K562 (cell line): ENCODE measurements around the gene RRAS. TPM values are rescaled to one million over a fixed set of nuclear protein-coding genes. Genes with fewer than 3 reads are reported as not detected.
A peak's percentile ranks its signal among the peaks of the same experiment; 100 is the strongest.

ENCODE experiments used
- ATAC-seq: fragments of 200-7000 bp; cut with Tn5 transposase; 3 replicates; pipeline ENCODE4 v1.9.1; 2020; ENCODE audit warnings: moderate library complexity
- BruUV-seq: library from RNA; stranded (reverse); fragments of 400-500 nt; replicated peaks from 2 replicates; lab custom pipeline; 2021; lab: Mats Ljungman, UMichigan
- CTCF ChIA-PET: fragments of 300-600 bp; formaldehyde crosslinking; extraction: SDS; loops from one replicate; lab custom pipeline; 2021; ENCODE audit warnings: low intra/inter-chr PET ratio; lab: Yijun Ruan, JAX
- POLR2A ChIA-PET: fragments of 300-600, 350-650 bp; sonication (Branson Sonifier 250); formaldehyde crosslinking; extraction: SDS; loops from one replicate; lab custom pipeline; 2021; ENCODE audit warnings: antibody characterized with exemption, inconsistent platforms; lab: Yijun Ruan, JAX
- DNase-seq, 4 experiments: peaks; one replicate each; pipeline versions ENCODE4 v3.0.0 to v3.0.0-alpha.2; 2011 to 2018; ENCODE audit warnings: low spot score in 3 of 4, mixed read lengths in 3 of 4; ENCODE audit errors: extremely low read depth in 1 of 4
- FAIRE-seq: peaks from 2 replicates; lab custom pipeline; 2011; peaks lifted over from hg19 to GRCh38; lab: Jason Lieb, UNC
- H2AFZ ChIP-seq: 2 replicates; pipeline ENCODE4 v1.6.0; 2011; ENCODE audit warnings: low read depth, low read length, control low read depth, inconsistent platforms
- H3K27ac ChIP-seq: fragments of 200-600 bp; 3 replicates; pipeline ENCODE4 v1.8.0; 2011; ENCODE audit warnings: low read depth, mild to moderate bottlenecking, control low read depth, inconsistent platforms, low read length, moderate library complexity, mixed read lengths; ENCODE audit errors: extremely low read depth
- H3K27me3 ChIP-seq, 2 experiments: fragments of 300-600 bp in 1 of 2; 2 replicates in 1 of 2; 3 replicates in 1 of 2; pipeline versions ENCODE4 v1.6.0 to v1.8.0; 2011; ENCODE audit warnings: inconsistent platforms in 2 of 2, low read length in 2 of 2, mild to moderate bottlenecking in 1 of 2, mixed read lengths in 1 of 2, moderate library complexity in 1 of 2; ENCODE audit not compliant: control insufficient read depth in 2 of 2, insufficient read depth in 2 of 2
- H3K36me3 ChIP-seq: fragments of 300-600 bp; 3 replicates; pipeline ENCODE4 v1.8.0; 2011; ENCODE audit warnings: mild to moderate bottlenecking, low read length, inconsistent platforms; ENCODE audit not compliant: control insufficient read depth, insufficient read depth
- H3K4me1 ChIP-seq, 2 experiments: fragments of 200-600 bp in 1 of 2; replicated peaks in 1 of 2; 2 replicates in 1 of 2; 3 replicates in 1 of 2; pipeline versions ENCODE4 v1.5.1 to v1.8.0; 2011; ENCODE audit warnings: inconsistent platforms in 2 of 2, low read length in 2 of 2, mild to moderate bottlenecking in 1 of 2, mixed read lengths in 1 of 2, moderate library complexity in 1 of 2; ENCODE audit not compliant: control insufficient read depth in 2 of 2, insufficient read depth in 2 of 2
- H3K4me2 ChIP-seq: 2 replicates; pipeline ENCODE4 v1.6.1; 2011; ENCODE audit warnings: low read length, control low read depth, inconsistent platforms, mixed read lengths; ENCODE audit not compliant: insufficient read depth
- H3K4me3 ChIP-seq: fragments of 200-600 bp; sonication (generic), shearing (Covaris generic); 2 replicates; pipeline ENCODE4 v1.5.1; 2016; ENCODE audit warnings: control low read depth, inconsistent platforms
- H3K79me2 ChIP-seq: fragments of 200-600 bp; 3 replicates; pipeline ENCODE4 v1.8.0; 2011; ENCODE audit warnings: low read length, inconsistent platforms; ENCODE audit not compliant: control insufficient read depth, insufficient read depth
- H3K9ac ChIP-seq, 2 experiments: 2 replicates each; pipeline versions ENCODE4 v1.6.0 to v1.6.1; 2011; ENCODE audit warnings: low read depth in 2 of 2, low read length in 2 of 2, control low read depth in 1 of 2, inconsistent platforms in 1 of 2, mild to moderate bottlenecking in 1 of 2, mixed read lengths in 1 of 2; ENCODE audit not compliant: insufficient read depth in 1 of 2
- H3K9me1 ChIP-seq: one replicate; pipeline ENCODE4 v1.6.0; 2011; ENCODE audit warnings: inconsistent platforms, mild to moderate bottlenecking, low read length, moderate library complexity; ENCODE audit not compliant: control insufficient read depth, insufficient read depth
- H3K9me3 ChIP-seq: replicated peaks from 2 replicates; pipeline ENCODE4 v1.5.1; 2011; ENCODE audit warnings: low read depth, low read length, inconsistent platforms; ENCODE audit not compliant: control insufficient read depth, insufficient read depth
- H4K20me1 ChIP-seq: replicated peaks from 2 replicates; pipeline ENCODE4 v1.6.1; 2011; ENCODE audit warnings: low read length, inconsistent platforms, mixed read lengths; ENCODE audit not compliant: control insufficient read depth, insufficient read depth
- CTCF ChIP-seq, 3 experiments: IDR thresholded peaks in 2 of 3; conservative IDR thresholded peaks in 1 of 3; 2 replicates each; pipeline ENCODE4 v1.5.1; 2011 to 2012; ENCODE audit warnings: low read length in 3 of 3, mild to moderate bottlenecking in 3 of 3, control low read depth in 2 of 3, improper control_type of control experiment in 1 of 3, inconsistent platforms in 1 of 3, low read depth in 1 of 3, mixed read lengths in 1 of 3, moderate library complexity in 1 of 3; ENCODE audit not compliant: insufficient read depth in 2 of 3
- FIP1L1 ChIP-seq: fragments of 200-400 bp; formaldehyde crosslinking; IDR thresholded peaks from 2 replicates; pipeline ENCODE4 v1.6.1; 2018; ENCODE audit warnings: mild to moderate bottlenecking, low read depth, low read length; ENCODE audit not compliant: poor library complexity, severe bottlenecking
- POLR2G ChIP-seq: fragments of 200-400 bp; formaldehyde crosslinking; IDR thresholded peaks from 2 replicates; pipeline ENCODE4 v1.6.1; 2017; ENCODE audit warnings: low read depth, mild to moderate bottlenecking, antibody characterized with exemption, low read length, moderate library complexity
- RBFOX2 ChIP-seq: fragments of 200-400 bp; formaldehyde crosslinking; IDR thresholded peaks from 2 replicates; pipeline ENCODE4 v1.6.1; 2017; ENCODE audit warnings: low read depth, mild to moderate bottlenecking, low read length, moderate library complexity
- SMC3 ChIP-seq: conservative IDR thresholded peaks from 2 replicates; pipeline ENCODE4 v1.6.1; 2011; ENCODE audit warnings: low read depth, low read length, improper control_type of control experiment; ENCODE audit not compliant: insufficient read depth
- SUPT5H ChIP-seq: fragments of 450-650 bp; IDR thresholded peaks from 2 replicates; pipeline ENCODE4 v1.6.1; 2016
- TFAP4 ChIP-seq: sonication (generic); formaldehyde crosslinking; IDR thresholded peaks from 2 replicates; pipeline ENCODE4 v1.8.0; 2022; ENCODE audit warnings: missing genetic modification reagents, mild to moderate bottlenecking, moderate library complexity, borderline replicate concordance
- VEZF1 ChIP-seq: fragments of 200-800 bp; sonication (Bioruptor generic); IDR thresholded peaks from 2 replicates; pipeline ENCODE4 v1.6.1; 2017; ENCODE audit warnings: missing genetic modification characterization, missing compliant biosample characterization
- ZBTB33 ChIP-seq: sonication (generic); formaldehyde crosslinking; IDR thresholded peaks from 2 replicates; pipeline ENCODE4 v1.8.1; 2023; ENCODE audit warnings: mild to moderate bottlenecking, missing genetic modification reagents
- ZBTB7A ChIP-seq: IDR thresholded peaks from 2 replicates; pipeline ENCODE4 v1.6.1; 2011; ENCODE audit warnings: low read depth, mild to moderate bottlenecking, low read length, moderate library complexity, borderline replicate concordance; ENCODE audit not compliant: control insufficient read depth
- ZNF232 ChIP-seq: sonication (generic); formaldehyde crosslinking; IDR thresholded peaks from 2 replicates; pipeline ENCODE4 v1.8.0; 2022; ENCODE audit warnings: mild to moderate bottlenecking, missing genetic modification reagents
- ZNF561 ChIP-seq: fragments of 450-650 bp; formaldehyde crosslinking; conservative IDR thresholded peaks from 2 replicates; pipeline ENCODE4 v1.4.0; 2020; ENCODE audit warnings: mild to moderate bottlenecking, moderate library complexity
- ZNF830 ChIP-seq: fragments of 250-450 bp; sonication (Bioruptor Pico); IDR thresholded peaks from 2 replicates; pipeline ENCODE4 v1.5.0; 2021; ENCODE audit warnings: mild to moderate bottlenecking
- WGBS: fragments of 100-300 bp; shearing (Covaris generic); methylation state at CpG from one replicate; pipeline ENCODE4 v1.1.6; 2016; ENCODE audit warnings: low coverage, mixed read lengths; ENCODE audit not compliant: insufficient coverage; ENCODE audit errors: missing lambda C conversion rate; 5-methylcytosine and 5-hydroxymethylcytosine counted together
- in situ Hi-C: fragments of 300-500 bp; cut with MboI; formaldehyde crosslinking; loops from 4 replicates; pipeline ENCODE4 v1.15.0; 2018; ENCODE audit warnings: inconsistent platforms, mixed read lengths
- intact Hi-C: fragments of 100-400 bp; cut with micrococcal nuclease; formaldehyde crosslinking; loops from 2 replicates; pipeline ENCODE4 v1.14.2; 2022
- polyA plus RNA-seq, 8 experiments: library from polyadenylated mRNA; depleted of rRNA in 4 of 8; stranded (reverse) in 5 of 8; unstranded in 3 of 8; fragments of >200 nt; fragmentation: Nextera tagmentation in 2 of 8; fragmentation: Illumina TruSeq in 1 of 8; extraction: Ambion mirVana in 2 of 8; extraction: Trizol in 1 of 8; gene quantifications; 2 replicates each; pipeline versions ENCODE4 v1.2.1 to v1.2.3, GENCODE V29; 2011 to 2014; ENCODE audit warnings: inconsistent platforms in 1 of 8, missing spikeins in 1 of 8
- total RNA-seq, 7 experiments: library from RNA; depleted of rRNA in 6 of 7; stranded (reverse); fragments of >200 nt in 6 of 7; fragmentation: Illumina TruSeq in 2 of 7; extraction: Trizol in 2 of 7; gene quantifications; 2 replicates each; pipeline versions ENCODE4 v1.2.1 to v1.2.3, GENCODE V29; 2011 to 2021; ENCODE audit warnings: low replicate concordance in 1 of 7

RRAS gene
- total and polyA plus RNA-seq, 9 of the 15 experiments (the other 6 are each of a cell fraction or from before 2014, with no cell fraction given) = 0.70 to 17.3 (median 8.2) TPM

- ATAC-seq = peak; percentile 68
- H3K4me1 ChIP-seq = peaks cover 15 to 70% of the 10 kb centered on the region in 2 experiments
- peaks cover 7% of the 10 kb centered on the region; the same call in 1 of the 2 replicates for H4K20me1 ChIP-seq
- no peaks in the 10 kb centered on the region for H3K9me3 ChIP-seq
- DNase-seq = peak in 2 of 4 experiments; percentile 37 to 50
- intact Hi-C loops = loop anchor here (2.0 kb wide), 1 partner anchor 76 kb away; no protein-coding TSS in a partner anchor
- FAIRE-seq = no peak
- peaks cover 3% of the 10 kb centered on the region for H3K9me1 ChIP-seq
- no peak overlapping the region for H3K4me2 ChIP-seq
- peaks cover 97% of the 10 kb centered on the region for H3K36me3 ChIP-seq
- H3K4me3 ChIP-seq = no peak overlapping the region
- H3K27ac ChIP-seq = no peak overlapping the region
- H2AFZ ChIP-seq = no peak overlapping the region
- no peak overlapping the region for H3K9ac ChIP-seq
- in situ Hi-C loops = no loop called here
- WGBS = 82% methylated on average over 27 of the region's 35 CpGs
- CTCF ChIA-PET = interaction anchor here (0.5 to 1.6 kb wide), 4 partner anchors 17 to 299 kb away, joined by 3 to 4 read pairs (median 3); no protein-coding TSS in a partner anchor
- no TSS peak for BruUV-seq
- H3K79me2 ChIP-seq = peaks cover 28% of the 10 kb centered on the region
- POLR2A ChIA-PET = interaction anchor here (0.5 to 1.4 kb wide), 4 partner anchors 12 to 826 kb away, joined by 3 read pairs; no protein-coding TSS in a partner anchor
- no peaks in the 10 kb centered on the region for H3K27me3 ChIP-seq
- TF ChIP-seq ZNF561 (CRISPR knock-in tag) = no peak
- TF ChIP-seq FIP1L1 = peak; percentile 59
- TF ChIP-seq VEZF1 (CRISPR knock-in tag) = 0 out of 2 replicates have a peak, but pooled peaks have one; percentile 11
- TF ChIP-seq ZBTB33 (CRISPR knock-in tag) = no peak
- peak; percentile 25; the same call in 1 of the 2 replicates for TF ChIP-seq TFAP4 (CRISPR knock-in tag)
- TF ChIP-seq ZNF232 (CRISPR knock-in tag) = no peak
- peak; percentile 65; the same call in 1 of the 2 replicates for TF ChIP-seq SUPT5H
- peak; percentile 35; the same call in 1 of the 2 replicates for TF ChIP-seq SMC3
- peak; percentile 60 for TF ChIP-seq RBFOX2
- TF ChIP-seq POLR2G = peak; percentile 64
- no peak for TF ChIP-seq ZNF830
- TF ChIP-seq ZBTB7A = peak; percentile 40; the same call in 1 of the 2 replicates
- peak; percentile 59 to 69 (median 63) for TF ChIP-seq CTCF (IDR thresholded peaks at IDR 0.05 in 2 of 3, conservative IDR thresholded peaks at IDR 0.05 in 1 of 3; ENCODE audit: insufficient read depth in 2 of 3, low read depth in 1 of 3, low read length in 3 of 3)
Measured at GRCh38 chr19:49684251-49684982, 44.5 kb upstream of the RRAS start.
